Esophagus squamous epithelium (tissue), 5 donors: ENCODE measurements around the gene DLEC1. TPM values are rescaled to one million over a fixed set of nuclear protein-coding genes. Genes with fewer than 3 reads are reported as not detected.

Experiments
- DNase-seq: peaks from one replicate; lab custom pipeline; 2025; lab: John Stamatoyannopoulos, UW
- H3K27ac ChIP-seq, 4 donors: fragments of 200-600 bp; sonication (generic); one replicate each; pipeline ENCODE4 v1.5.1; 2016 to 2019; ENCODE audit warnings: mild to moderate bottlenecking in 1 of 4
- H3K27me3 ChIP-seq, 4 donors: fragments of 200-600 bp; sonication (generic); 1 replicate in 3 of 4; 2 replicates in 1 of 4; pipeline versions ENCODE4 v1.5.1 to v1.6.0; 2017 to 2021; ENCODE audit warnings: antibody characterized with exemption in 1 of 4
- H3K36me3 ChIP-seq, 3 donors: fragments of 200-600 bp; sonication (generic); one replicate each; pipeline ENCODE4 v1.5.1; 2016 to 2019
- H3K4me1 ChIP-seq, 3 donors: fragments of 200-600 bp; sonication (generic); one replicate each; pipeline ENCODE4 v1.5.1; 2017 to 2019
- H3K4me3 ChIP-seq, 4 donors: fragments of 200-600 bp; sonication (generic); 1 replicate in 3 of 4; 2 replicates in 1 of 4; pipeline ENCODE4 v1.5.1; 2016 to 2019; ENCODE audit warnings: mild to moderate bottlenecking in 2 of 4, moderate library complexity in 1 of 4
- H3K9me3 ChIP-seq, 3 donors: fragments of 200-600 bp; sonication (generic); one replicate each; pipeline ENCODE4 v1.5.1; 2016 to 2019
- POLR2A ChIP-seq, 4 donors: fragments of 450-650 bp; IDR thresholded peaks; one replicate each; pipeline ENCODE4 v1.6.1; 2017; ENCODE audit warnings: antibody characterized with exemption in 4 of 4, mild to moderate bottlenecking in 4 of 4, moderate library complexity in 3 of 4
- WGBS, 2 donors: methylation state at CpG; one replicate each; pipeline ENCODE4 v1.1.5; 2018; 5-methylcytosine and 5-hydroxymethylcytosine counted together
- intact Hi-C: fragments of 100-400 bp; cut with DNase I; formaldehyde crosslinking; loops from one replicate; pipeline ENCODE4 v1.15.0; 2022
- total RNA-seq, 4 donors: library from RNA; depleted of rRNA; stranded (reverse); fragments of >200 nt; gene quantifications; one replicate each; pipeline ENCODE4 v1.1.0, GENCODE V29; 2016
- TF ChIP-seq, protein P1 (sequence below), 6 experiments: fragments of 450-650 bp in 4 of 6; fragments of 200-600 bp in 2 of 6; sonication (generic) in 2 of 6; IDR thresholded peaks; one replicate each; pipeline ENCODE4 v1.5.1; 2016 to 2019; ENCODE audit warnings: antibody characterized with exemption in 6 of 6, mild to moderate bottlenecking in 4 of 6, moderate library complexity in 4 of 6
- donor health status: DM: yes; HTN: yes; CAD: no.

The DLEC1 gene
- total RNA-seq, 4 donors from 2014 or later: 0.19 TPM; not detected in 3

- intact Hi-C loops: no loop called here
- H3K9me3 ChIP-seq: no peaks in the 10 kb centered on the region
- H3K36me3 ChIP-seq: no peaks in the 10 kb centered on the region
- 87 to 88% methylated on average over 12 of the region's 12 CpGs for WGBS, 2 donors
- no peak overlapping the region for H3K4me3 ChIP-seq
- H3K27ac ChIP-seq: peak overlapping the region in 3 of 4 donors; percentile 93 to 99 (median 97)
- peaks cover 9 to 31% (median 16%) of the 10 kb centered on the region in 3 donors for H3K4me1 ChIP-seq
- no peak for DNase-seq
- TF ChIP-seq, protein P1, sequence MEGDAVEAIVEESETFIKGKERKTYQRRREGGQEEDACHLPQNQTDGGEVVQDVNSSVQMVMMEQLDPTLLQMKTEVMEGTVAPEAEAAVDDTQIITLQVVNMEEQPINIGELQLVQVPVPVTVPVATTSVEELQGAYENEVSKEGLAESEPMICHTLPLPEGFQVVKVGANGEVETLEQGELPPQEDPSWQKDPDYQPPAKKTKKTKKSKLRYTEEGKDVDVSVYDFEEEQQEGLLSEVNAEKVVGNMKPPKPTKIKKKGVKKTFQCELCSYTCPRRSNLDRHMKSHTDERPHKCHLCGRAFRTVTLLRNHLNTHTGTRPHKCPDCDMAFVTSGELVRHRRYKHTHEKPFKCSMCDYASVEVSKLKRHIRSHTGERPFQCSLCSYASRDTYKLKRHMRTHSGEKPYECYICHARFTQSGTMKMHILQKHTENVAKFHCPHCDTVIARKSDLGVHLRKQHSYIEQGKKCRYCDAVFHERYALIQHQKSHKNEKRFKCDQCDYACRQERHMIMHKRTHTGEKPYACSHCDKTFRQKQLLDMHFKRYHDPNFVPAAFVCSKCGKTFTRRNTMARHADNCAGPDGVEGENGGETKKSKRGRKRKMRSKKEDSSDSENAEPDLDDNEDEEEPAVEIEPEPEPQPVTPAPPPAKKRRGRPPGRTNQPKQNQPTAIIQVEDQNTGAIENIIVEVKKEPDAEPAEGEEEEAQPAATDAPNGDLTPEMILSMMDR (IDR thresholded peaks at IDR 0.05): peak in 4 of 6 experiments; percentile 13 to 35 (median 22)
- no peak for TF ChIP-seq POLR2A (IDR thresholded peaks at IDR 0.05)
- no peaks in the 10 kb centered on the region for H3K27me3 ChIP-seq
Observed at GRCh38 chr3:38163117-38163840, 124.3 kb downstream of the DLEC1 start.

DNA sequence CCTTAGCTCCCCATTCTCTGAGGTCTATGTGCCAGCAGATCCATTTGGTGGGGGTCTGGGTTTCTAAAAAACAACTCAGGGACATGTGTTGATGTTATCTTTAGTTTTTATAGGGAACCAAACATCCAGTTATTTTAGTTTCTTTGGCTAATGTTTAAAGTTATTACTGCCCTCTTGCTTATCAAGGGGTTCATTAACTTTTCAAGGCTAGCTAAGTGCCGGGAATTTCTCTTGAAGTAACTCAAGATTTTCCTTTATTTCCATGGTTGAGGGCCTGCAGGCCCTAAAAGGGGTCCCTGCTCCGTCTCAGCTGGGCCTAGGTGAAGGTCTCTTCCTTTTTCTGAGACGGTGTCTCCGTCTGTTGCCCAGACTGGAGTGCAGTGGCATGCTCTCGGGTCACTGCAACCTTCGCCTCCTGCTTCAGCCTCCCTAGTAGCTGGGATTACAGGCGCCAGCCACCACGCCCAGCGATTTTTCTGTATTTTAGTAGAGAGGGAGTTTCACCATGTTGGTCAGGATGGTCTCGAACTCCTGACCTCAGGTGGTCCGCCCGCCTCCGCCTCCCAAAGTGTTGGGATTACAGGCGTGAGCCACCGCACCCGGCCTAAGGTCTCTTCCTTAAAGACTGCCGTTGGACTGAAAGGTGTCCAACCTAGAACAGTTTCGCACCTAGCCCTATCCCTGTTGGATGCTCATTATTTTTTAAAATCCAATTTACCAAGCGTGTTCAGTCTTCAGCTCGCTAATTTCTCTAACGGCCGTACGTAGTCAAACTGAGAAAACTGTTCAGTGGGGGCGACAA is 125.0 kb downstream of the DLEC1 start:
- WGBS, 2 donors: 64 to 67% methylated on average over 24 of the region's 24 CpGs

DNA sequence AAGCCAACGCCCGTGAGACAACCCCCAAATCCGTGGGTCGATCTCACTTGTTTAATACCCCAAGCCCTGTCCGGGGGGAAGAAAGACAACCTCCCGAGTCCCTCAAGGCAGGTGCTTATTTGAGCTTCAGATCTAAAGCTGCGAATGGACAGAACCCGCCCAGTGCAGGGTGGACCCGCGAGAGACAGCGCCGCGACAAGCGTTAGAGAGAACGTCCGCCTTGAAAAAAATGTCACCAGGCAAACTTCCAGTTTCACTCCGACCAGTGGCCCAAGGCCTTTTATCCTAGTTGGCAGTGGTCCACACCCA is 125.6 kb downstream of the DLEC1 start:
- Histone ChIP-seq H3K36me3 (no peaks in the 10 kb centered on the region), H3K27ac (peak overlapping the region; percentile 93 to 99 (median 98)), H3K4me3 (peak overlapping the region; percentile 73 to 100 (median 86)), H3K9me3 (no peaks in the 10 kb centered on the region), H3K4me1 (peaks cover 9 to 38% (median 20%) of the 10 kb centered on the region in 3 donors), H3K27me3 (no peaks in the 10 kb centered on the region)
- TF ChIP-seq, protein P1 (IDR thresholded peaks at IDR 0.05): no peak
- TF ChIP-seq POLR2A (IDR thresholded peaks at IDR 0.05): peak in 1 of 4 donors; percentile 46
- DNase-seq: no peak
- intact Hi-C loops: no loop called here
- WGBS, 2 donors: 0 to 1% methylated on average over 15 to 17 of the region's 17 CpGs

More for the DNA sequence above, 125.0 kb downstream of the DLEC1 start:
- intact Hi-C loops: no loop called here
- Histone ChIP-seq H3K4me1 (peaks cover 9 to 38% (median 20%) of the 10 kb centered on the region in 3 donors), H3K4me3 (peak overlapping the region; percentile 73 to 100 (median 86)), H3K27me3 (no peaks in the 10 kb centered on the region), H3K9me3 (no peaks in the 10 kb centered on the region), H3K27ac (peak overlapping the region; percentile 93 to 99 (median 98)), H3K36me3 (no peaks in the 10 kb centered on the region)
- no peak for DNase-seq
- no peak for TF ChIP-seq POLR2A (IDR thresholded peaks at IDR 0.05)
- TF ChIP-seq, protein P1 (IDR thresholded peaks at IDR 0.05): no peak

- intact Hi-C loops: no loop called here
- no peaks in the 10 kb centered on the region for H3K9me3 ChIP-seq
- no peaks in the 10 kb centered on the region for H3K27me3 ChIP-seq
- peak within 1 kb of the TSS; percentile 73 to 100 (median 86) for H3K4me3 ChIP-seq
- peak in 3 of 4 donors; percentile 81 to 96 (median 89) for TF ChIP-seq POLR2A (IDR thresholded peaks at IDR 0.05)
- TF ChIP-seq, protein P1 (IDR thresholded peaks at IDR 0.05): no peak
- no peaks in the 10 kb centered on the region for H3K36me3 ChIP-seq
- peak within 1 kb of the TSS; percentile 93 to 99 (median 98) for H3K27ac ChIP-seq
- H3K4me1 ChIP-seq: peaks cover 9 to 38% (median 20%) of the 10 kb centered on the region in 3 donors
- peak; percentile 97 for DNase-seq
- WGBS, 2 donors: 0 to 1% methylated on average over 16 to 19 of the region's 57 CpGs
Observed at GRCh38 chr3:38164952-38165721, 126.1 kb downstream of the DLEC1 start, which contains the start of gene OXSR1. Gene OXSR1 (plus strand): TSS chr3:38165537. CDS start chr3:38165877, 340 bp downstream.
